Measurements from ENCODE around the gene XKRX.

GRCh38 chrX:100880368-100880767, 48.3 kb downstream of the XKRX start:
- TF ChIP-seq CTCF (conservative IDR thresholded peaks at IDR 0.05; ENCODE audit: low read depth, low read length): no peak
- TF ChIP-seq EZH2 (IDR thresholded peaks at IDR 0.05; ENCODE audit: borderline replicate concordance, low read depth, low read length, poor library complexity, severe bottlenecking): no peak
